GM19023 (cell line): ENCODE results near the gene RRP8.

Source experiments
- ATAC-seq: cut with Tn5 transposase; IDR thresholded peaks from one replicate; pipeline ENCODE4 v1.9.1; 2021; ENCODE audit warnings: mild to moderate bottlenecking, moderate library complexity; ENCODE audit not compliant: unreplicated experiment

Gene RRP8

GRCh38 chr11:6603287-6604080 lies at the start of gene RRP8, which contains the start of gene ILK:
Gene RRP8 (minus strand): TSS chr11:6603616. CDS start chr11:6603502, 114 bp downstream.
Gene ILK (plus strand): TSS chr11:6603774. CDS start chr11:6604272, 498 bp downstream.
- peak; percentile 80 for ATAC-seq

- ATAC-seq: no peak
Observed at GRCh38 chr11:6653097-6653496, 49.7 kb upstream of the RRP8 start.

- no peak for ATAC-seq
Observed at GRCh38 chr11:6652182-6652581, 48.8 kb upstream of the RRP8 start.

- no peak for ATAC-seq
Observed at GRCh38 chr11:6650980-6651379, 47.6 kb upstream of the RRP8 start.

GRCh38 chr11:6650104-6650503 lies 46.7 kb upstream of the RRP8 start:
- no peak for ATAC-seq

- no peak for ATAC-seq
Observed at GRCh38 chr11:6648501-6648900, 45.1 kb upstream of the RRP8 start.

- no peak for ATAC-seq
Observed at GRCh38 chr11:6647836-6648235, 44.4 kb upstream of the RRP8 start.

GRCh38 chr11:6646918-6647679 lies 43.7 kb upstream of the RRP8 start:
- ATAC-seq: peak; percentile 85

GRCh38 chr11:6646576-6646917 lies 43.1 kb upstream of the RRP8 start:
- ATAC-seq: no peak

GRCh38 chr11:6646071-6646470 lies 42.7 kb upstream of the RRP8 start:
- peak; percentile 37 for ATAC-seq

GRCh38 chr11:6642957-6643356 lies 39.5 kb upstream of the RRP8 start:
- no peak for ATAC-seq

- ATAC-seq: no peak
Observed at GRCh38 chr11:6640985-6641701, 37.7 kb upstream of the RRP8 start.

GRCh38 chr11:6640036-6640984 lies 36.9 kb upstream of the RRP8 start:
- ATAC-seq: no peak

GRCh38 chr11:6638429-6638828 lies 35.0 kb upstream of the RRP8 start:
- no peak for ATAC-seq

- ATAC-seq: no peak
Observed at GRCh38 chr11:6637871-6638270, 34.5 kb upstream of the RRP8 start.

GRCh38 chr11:6636480-6636879 lies 33.1 kb upstream of the RRP8 start:
- ATAC-seq: no peak

- ATAC-seq: no peak
Observed at GRCh38 chr11:6635082-6635932, 31.9 kb upstream of the RRP8 start.

- ATAC-seq: no peak
Observed at GRCh38 chr11:6634534-6634933, 31.1 kb upstream of the RRP8 start.
